Lower leg skin (tissue), 4 donors: ENCODE results near the gene SCD5. TPM values are rescaled to one million over a fixed set of nuclear protein-coding genes. Genes with fewer than 3 reads are reported as not detected.
"Not testable (repeated sequence)": the region's sequence is repeated elsewhere in the genome, so short reads cannot be mapped to it uniquely, and the experiment has no call there.

Experiments used
- DNase-seq, 2 donors: peaks; one replicate each; pipeline ENCODE4 v3.0.0-alpha.2; 2019; ENCODE audit warnings: low spot score in 2 of 2
- H3K4me3 ChIP-seq: fragments of 200-600 bp; sonication (generic); 2 replicates; pipeline ENCODE4 v1.5.1; 2017; ENCODE audit warnings: mild to moderate bottlenecking, low read depth; ENCODE audit not compliant: poor library complexity, severe bottlenecking
- CTCF ChIP-seq, 3 donors: fragments of 450-650 bp; IDR thresholded peaks; one replicate each; pipeline ENCODE4 v1.5.1; 2016; ENCODE audit warnings: antibody characterized with exemption in 3 of 3, mild to moderate bottlenecking in 3 of 3, moderate library complexity in 2 of 3
- POLR2A ChIP-seq, 2 donors: fragments of 450-650 bp; IDR thresholded peaks; one replicate each; pipeline ENCODE4 v1.6.1; 2016 to 2017; ENCODE audit warnings: antibody characterized with exemption in 2 of 2, mild to moderate bottlenecking in 1 of 2, moderate library complexity in 1 of 2
- WGBS, 2 donors: methylation state at CpG; one replicate each; pipeline ENCODE4 v1.1.5; 2018; 5-methylcytosine and 5-hydroxymethylcytosine counted together
- intact Hi-C: fragments of 100-400 bp; cut with DNase I; formaldehyde crosslinking; loops from one replicate; pipeline ENCODE4 v1.15.0; 2023; ENCODE audit warnings: low total_unique reads
- total RNA-seq, 4 donors: library from RNA; depleted of rRNA; stranded (reverse); fragments of >200 nt; gene quantifications; one replicate each; pipeline ENCODE4 v1.1.0, GENCODE V29; 2016

Gene SCD5
- 10 to 100 TPM in 2 of 4 donors, 1 to 10 TPM in 2; 4.6 to 16.9 (median 11.6) TPM for total RNA-seq

GRCh38 chr4:82798168-82799005, at the start of gene SCD5:
TSS of gene SCD5 (minus strand) at chr4:82798796. CDS start at chr4:82798537, 259 bp downstream.
- H3K4me3 ChIP-seq: peak within 1 kb of the TSS; percentile 64
- peak; percentile 30 to 91 for DNase-seq
- WGBS, 2 donors: 1% methylated on average over 35 to 54 of the region's 94 CpGs
- intact Hi-C loops: no loop called here
- TF ChIP-seq POLR2A (IDR thresholded peaks at IDR 0.05) (no peak), CTCF (IDR thresholded peaks at IDR 0.05) (no peak)

- DNase-seq: no peak
- TF ChIP-seq POLR2A (IDR thresholded peaks at IDR 0.05): no peak
- TF ChIP-seq CTCF (IDR thresholded peaks at IDR 0.05): no peak
- intact Hi-C loops: no loop called here
- H3K4me3 ChIP-seq: no peak overlapping the region
These were observed 44.0 kb upstream of the SCD5 start for GRCh38 chr4:82842593-82842992.

- H3K4me3 ChIP-seq: no peak overlapping the region
- DNase-seq: no peak
- TF ChIP-seq POLR2A (IDR thresholded peaks at IDR 0.05): no peak
- TF ChIP-seq CTCF (IDR thresholded peaks at IDR 0.05): no peak
- intact Hi-C loops: no loop called here
- 74 to 90% methylated on average over 1 of the region's 1 CpG for WGBS, 2 donors
These were observed 41.0 kb upstream of the SCD5 start for GRCh38 chr4:82839624-82840023.

GRCh38 chr4:82833696-82834313, 35.2 kb upstream of the SCD5 start:
- H3K4me3 ChIP-seq: no peak overlapping the region
- WGBS, 2 donors: 35 to 39% methylated on average over 1 of the region's 1 CpG
- no peak for DNase-seq
- TF ChIP-seq CTCF (IDR thresholded peaks at IDR 0.05): no peak
- TF ChIP-seq POLR2A (IDR thresholded peaks at IDR 0.05): no peak
- intact Hi-C loops: no loop called here

GRCh38 chr4:82833060-82833459, 34.5 kb upstream of the SCD5 start:
- intact Hi-C loops, DNase-seq, H3K4me3 ChIP-seq: not testable (repeated sequence)
- WGBS, 2 donors: 94 to 95% methylated on average over 4 of the region's 4 CpGs

- DNase-seq: no peak
- intact Hi-C loops: no loop called here
- TF ChIP-seq CTCF (IDR thresholded peaks at IDR 0.05): no peak
- TF ChIP-seq POLR2A (IDR thresholded peaks at IDR 0.05): no peak
- no peak overlapping the region for H3K4me3 ChIP-seq
- 79 to 85% methylated on average over 3 of the region's 3 CpGs for WGBS, 2 donors
These were observed 26.8 kb upstream of the SCD5 start for GRCh38 chr4:82825425-82825824.
